ENCODE measurements around the gene ZNF547. TPM values are rescaled to one million over a fixed set of nuclear protein-coding genes. Genes with fewer than 3 reads are reported as not detected.

ZNF547 gene
- 0.53 and 1.6 TPM in 2 replicates for total RNA-seq

GRCh38 chr19:57362997-57363687, at the start of gene ZNF547, which contains the start of gene TRAPPC2B:
Gene ZNF547, plus strand, starts transcription at chr19:57363551. Its CDS starts 5,005 bp downstream, at chr19:57368556.
Gene TRAPPC2B, plus strand, starts transcription at chr19:57363551. Its CDS starts 1,283 bp downstream, at chr19:57364834.

GRCh38 chr19:57320180-57321084, 42.9 kb upstream of the ZNF547 start, which contains the start of gene ZNF543:
Gene ZNF543, plus strand, starts transcription at chr19:57320472. Its CDS starts 382 bp downstream, at chr19:57320854.

GRCh38 chr19:57350877-57351805, 12.2 kb upstream of the ZNF547 start, which contains the start of gene ZNF304:
Gene ZNF304, plus strand, starts transcription at chr19:57351271. Its CDS starts 394 bp downstream, at chr19:57351665.

GRCh38 chr19:57389730-57390598, 26.6 kb downstream of the ZNF547 start, which contains the start of gene ZNF548:
Gene ZNF548, plus strand, starts transcription at chr19:57389854. Its CDS starts 246 bp downstream, at chr19:57390100.

GRCh38 chr19:57410877-57411671, 47.7 kb downstream of the ZNF547 start, which contains the start of gene ZNF17:
Gene ZNF17, plus strand, starts transcription at chr19:57411161. Its CDS starts 2,455 bp downstream, at chr19:57413616.

Other genes with a start within 250 kb of the ZNF547 start
- gene USP29, start 243.6 kb upstream of the ZNF547 start, total RNA-seq = not detected in 2 replicates
- not detected in 2 replicates for gene ZIM3, start 218.3 kb upstream of the ZNF547 start, total RNA-seq
- not detected in 2 replicates for gene DUXA, start 196.1 kb upstream of the ZNF547 start, total RNA-seq
- 19.5 and 20.9 TPM in 2 replicates for gene ZNF264, start 172.1 kb upstream of the ZNF547 start, total RNA-seq
- gene AURKC, start 132.5 kb upstream of the ZNF547 start, total RNA-seq = 0.15 and 1.6 TPM in 2 replicates
- 5.0 and 5.3 TPM in 2 replicates for gene ZNF805, start 122.9 kb upstream of the ZNF547 start, total RNA-seq
- 12.3 and 15.7 TPM in 2 replicates for gene ZNF460, start 83.1 kb upstream of the ZNF547 start, total RNA-seq
- 3.6 and 4.7 TPM in 2 replicates for gene ZNF543, start 43.1 kb upstream of the ZNF547 start, total RNA-seq
- gene ZNF304, start 12.3 kb upstream of the ZNF547 start, total RNA-seq = 4.3 TPM in 2 replicates
- gene TRAPPC2B, start within 50 bp of the ZNF547 start, total RNA-seq = 21.3 and 23.6 TPM in 2 replicates
- gene ZNF548, start 26.3 kb downstream of the ZNF547 start, total RNA-seq = 5.0 and 6.9 TPM in 2 replicates
- gene ZNF17, start 47.6 kb downstream of the ZNF547 start, total RNA-seq = 3.2 and 3.5 TPM in 2 replicates
- 3.1 and 11.3 TPM in 2 replicates for gene ZNF749, start 71.8 kb downstream of the ZNF547 start, total RNA-seq
- gene VN1R1, start 93.6 kb downstream of the ZNF547 start, total RNA-seq = not detected in 2 replicates
- 10.5 and 15.0 TPM in 2 replicates for gene ZNF772, start 114.0 kb downstream of the ZNF547 start, total RNA-seq
- gene ZNF419, start 124.2 kb downstream of the ZNF547 start, total RNA-seq = 4.2 and 9.5 TPM in 2 replicates
- 1.7 and 5.9 TPM in 2 replicates for gene ZNF773, start 136.4 kb downstream of the ZNF547 start, total RNA-seq
- 0.93 and 1.6 TPM in 2 replicates for gene ZNF549, start 163.8 kb downstream of the ZNF547 start, total RNA-seq
- 2.5 and 4.1 TPM in 2 replicates for gene ZNF550, start 196.3 kb downstream of the ZNF547 start, total RNA-seq
- gene ZNF416, start 215.4 kb downstream of the ZNF547 start, total RNA-seq = 2.9 and 3.0 TPM in 2 replicates
- 2.8 and 3.2 TPM in 2 replicates for gene ZIK1, start 220.6 kb downstream of the ZNF547 start, total RNA-seq
- 4.1 and 7.9 TPM in 2 replicates for gene ZNF530, start 236.3 kb downstream of the ZNF547 start, total RNA-seq